ENCODE results near the gene LRRC49. TPM values are rescaled to one million over a fixed set of nuclear protein-coding genes. Genes with fewer than 3 reads are reported as not detected.

Gene LRRC49
- total and polyA plus RNA-seq, 2 of the 13 experiments (the other 11 are each of a cell fraction or from before 2014, with no cell fraction given), result 0.57 to 1.00 TPM

DNA sequence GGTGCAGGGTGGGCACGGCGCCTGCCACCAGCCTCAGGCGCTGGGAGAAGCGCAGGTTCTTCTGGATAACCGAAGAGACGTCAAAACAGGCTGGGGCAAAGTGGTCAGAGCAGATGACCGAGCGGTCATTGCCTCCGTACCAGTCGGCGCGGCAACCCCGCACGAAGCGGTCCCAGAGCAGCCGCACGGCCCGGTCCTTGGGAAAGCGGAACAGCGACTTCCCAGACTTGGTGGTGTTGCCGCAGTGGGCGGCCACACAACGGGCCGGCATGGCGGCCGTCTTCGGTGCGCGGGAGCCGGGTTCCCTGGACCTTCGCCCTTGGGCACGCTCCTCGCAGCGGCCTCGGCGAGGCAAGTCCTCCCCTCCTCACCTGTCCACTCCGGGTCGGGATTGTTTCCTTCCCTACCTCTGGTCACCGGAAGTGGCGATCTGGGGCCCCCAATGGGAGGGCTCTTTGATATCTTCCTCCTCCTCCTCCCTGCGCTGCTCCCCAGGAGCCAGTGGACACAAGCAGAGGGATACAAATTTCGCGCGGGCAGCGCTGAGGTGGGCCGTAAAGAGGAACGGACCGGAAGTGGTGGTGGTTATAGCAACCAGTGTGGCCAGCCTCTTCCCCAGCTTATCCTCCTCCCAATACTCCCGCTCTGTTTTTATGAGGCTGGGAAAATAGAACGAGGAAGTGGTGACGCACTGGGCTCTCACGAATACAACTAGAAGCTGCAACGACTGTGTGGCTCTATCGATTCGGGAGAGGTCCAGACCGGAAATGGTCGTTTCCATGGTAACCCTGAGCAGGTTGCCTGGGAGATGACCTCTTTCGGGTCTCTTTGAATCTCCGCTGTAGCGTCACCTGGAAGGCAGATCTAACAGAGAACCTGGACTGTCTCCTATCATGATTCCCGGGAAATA is at the start of gene LRRC49, which contains the start of gene THAP10 (continued):
- TF ChIP-seq SAFB2 (CRISPR knock-in tag; IDR thresholded peaks at IDR 0.05; ENCODE audit: borderline replicate concordance, low read depth) (no peak), ZNF550 (CRISPR knock-in tag; IDR thresholded peaks at IDR 0.05; ENCODE audit: borderline replicate concordance) (no peak), NCOR1 (IDR thresholded peaks at IDR 0.05; ENCODE audit: borderline replicate concordance, low read length) (peak; percentile 39; the same call in 1 of the 2 replicates), RCOR2 (CRISPR knock-in tag; IDR thresholded peaks at IDR 0.05) (peak; percentile 59; the same call in 1 of the 2 replicates), ZFP62 (CRISPR knock-in tag; IDR thresholded peaks at IDR 0.05) (no peak), ZNF446 (CRISPR knock-in tag; IDR thresholded peaks at IDR 0.05) (peak; percentile 80; the same call in 1 of the 2 replicates), ZNF335 (CRISPR knock-in tag; IDR thresholded peaks at IDR 0.05) (no peak), PRMT3 (CRISPR knock-in tag; IDR thresholded peaks at IDR 0.05; ENCODE audit: borderline replicate concordance, low read depth) (no peak), ZNF501 (CRISPR knock-in tag; IDR thresholded peaks at IDR 0.05) (peak; percentile 63; the same call in 1 of the 2 replicates), ZSCAN20 (CRISPR knock-in tag; IDR thresholded peaks at IDR 0.05; ENCODE audit: borderline replicate concordance) (0 out of 2 replicates have a peak, but pooled peaks have one; percentile 66), ZNF564 (CRISPR knock-in tag; IDR thresholded peaks at IDR 0.05) (no peak), ZSCAN25 (CRISPR knock-in tag; IDR thresholded peaks at IDR 0.05) (no peak), HNF4A (CRISPR knock-in tag; IDR thresholded peaks at IDR 0.05) (0 out of 2 replicates have a peak, but pooled peaks have one; percentile 13), ZNF563 (CRISPR knock-in tag; IDR thresholded peaks at IDR 0.05) (0 out of 2 replicates have a peak, but pooled peaks have one; percentile 34)
- TF ChIP-seq, protein P1, sequence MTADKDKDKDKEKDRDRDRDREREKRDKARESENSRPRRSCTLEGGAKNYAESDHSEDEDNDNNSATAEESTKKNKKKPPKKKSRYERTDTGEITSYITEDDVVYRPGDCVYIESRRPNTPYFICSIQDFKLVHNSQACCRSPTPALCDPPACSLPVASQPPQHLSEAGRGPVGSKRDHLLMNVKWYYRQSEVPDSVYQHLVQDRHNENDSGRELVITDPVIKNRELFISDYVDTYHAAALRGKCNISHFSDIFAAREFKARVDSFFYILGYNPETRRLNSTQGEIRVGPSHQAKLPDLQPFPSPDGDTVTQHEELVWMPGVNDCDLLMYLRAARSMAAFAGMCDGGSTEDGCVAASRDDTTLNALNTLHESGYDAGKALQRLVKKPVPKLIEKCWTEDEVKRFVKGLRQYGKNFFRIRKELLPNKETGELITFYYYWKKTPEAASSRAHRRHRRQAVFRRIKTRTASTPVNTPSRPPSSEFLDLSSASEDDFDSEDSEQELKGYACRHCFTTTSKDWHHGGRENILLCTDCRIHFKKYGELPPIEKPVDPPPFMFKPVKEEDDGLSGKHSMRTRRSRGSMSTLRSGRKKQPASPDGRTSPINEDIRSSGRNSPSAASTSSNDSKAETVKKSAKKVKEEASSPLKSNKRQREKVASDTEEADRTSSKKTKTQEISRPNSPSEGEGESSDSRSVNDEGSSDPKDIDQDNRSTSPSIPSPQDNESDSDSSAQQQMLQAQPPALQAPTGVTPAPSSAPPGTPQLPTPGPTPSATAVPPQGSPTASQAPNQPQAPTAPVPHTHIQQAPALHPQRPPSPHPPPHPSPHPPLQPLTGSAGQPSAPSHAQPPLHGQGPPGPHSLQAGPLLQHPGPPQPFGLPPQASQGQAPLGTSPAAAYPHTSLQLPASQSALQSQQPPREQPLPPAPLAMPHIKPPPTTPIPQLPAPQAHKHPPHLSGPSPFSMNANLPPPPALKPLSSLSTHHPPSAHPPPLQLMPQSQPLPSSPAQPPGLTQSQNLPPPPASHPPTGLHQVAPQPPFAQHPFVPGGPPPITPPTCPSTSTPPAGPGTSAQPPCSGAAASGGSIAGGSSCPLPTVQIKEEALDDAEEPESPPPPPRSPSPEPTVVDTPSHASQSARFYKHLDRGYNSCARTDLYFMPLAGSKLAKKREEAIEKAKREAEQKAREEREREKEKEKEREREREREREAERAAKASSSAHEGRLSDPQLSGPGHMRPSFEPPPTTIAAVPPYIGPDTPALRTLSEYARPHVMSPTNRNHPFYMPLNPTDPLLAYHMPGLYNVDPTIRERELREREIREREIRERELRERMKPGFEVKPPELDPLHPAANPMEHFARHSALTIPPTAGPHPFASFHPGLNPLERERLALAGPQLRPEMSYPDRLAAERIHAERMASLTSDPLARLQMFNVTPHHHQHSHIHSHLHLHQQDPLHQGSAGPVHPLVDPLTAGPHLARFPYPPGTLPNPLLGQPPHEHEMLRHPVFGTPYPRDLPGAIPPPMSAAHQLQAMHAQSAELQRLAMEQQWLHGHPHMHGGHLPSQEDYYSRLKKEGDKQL (CRISPR knock-in tag; IDR thresholded peaks at IDR 0.05; ENCODE audit: low read depth), result 0 out of 2 replicates have a peak, but pooled peaks have one; percentile 10
- TF ChIP-seq, protein P2, sequence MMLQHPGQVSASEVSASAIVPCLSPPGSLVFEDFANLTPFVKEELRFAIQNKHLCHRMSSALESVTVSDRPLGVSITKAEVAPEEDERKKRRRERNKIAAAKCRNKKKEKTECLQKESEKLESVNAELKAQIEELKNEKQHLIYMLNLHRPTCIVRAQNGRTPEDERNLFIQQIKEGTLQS (CRISPR knock-in tag; IDR thresholded peaks at IDR 0.05), result peak; percentile 33; the same call in 1 of the 2 replicates
- TF ChIP-seq, protein P3, sequence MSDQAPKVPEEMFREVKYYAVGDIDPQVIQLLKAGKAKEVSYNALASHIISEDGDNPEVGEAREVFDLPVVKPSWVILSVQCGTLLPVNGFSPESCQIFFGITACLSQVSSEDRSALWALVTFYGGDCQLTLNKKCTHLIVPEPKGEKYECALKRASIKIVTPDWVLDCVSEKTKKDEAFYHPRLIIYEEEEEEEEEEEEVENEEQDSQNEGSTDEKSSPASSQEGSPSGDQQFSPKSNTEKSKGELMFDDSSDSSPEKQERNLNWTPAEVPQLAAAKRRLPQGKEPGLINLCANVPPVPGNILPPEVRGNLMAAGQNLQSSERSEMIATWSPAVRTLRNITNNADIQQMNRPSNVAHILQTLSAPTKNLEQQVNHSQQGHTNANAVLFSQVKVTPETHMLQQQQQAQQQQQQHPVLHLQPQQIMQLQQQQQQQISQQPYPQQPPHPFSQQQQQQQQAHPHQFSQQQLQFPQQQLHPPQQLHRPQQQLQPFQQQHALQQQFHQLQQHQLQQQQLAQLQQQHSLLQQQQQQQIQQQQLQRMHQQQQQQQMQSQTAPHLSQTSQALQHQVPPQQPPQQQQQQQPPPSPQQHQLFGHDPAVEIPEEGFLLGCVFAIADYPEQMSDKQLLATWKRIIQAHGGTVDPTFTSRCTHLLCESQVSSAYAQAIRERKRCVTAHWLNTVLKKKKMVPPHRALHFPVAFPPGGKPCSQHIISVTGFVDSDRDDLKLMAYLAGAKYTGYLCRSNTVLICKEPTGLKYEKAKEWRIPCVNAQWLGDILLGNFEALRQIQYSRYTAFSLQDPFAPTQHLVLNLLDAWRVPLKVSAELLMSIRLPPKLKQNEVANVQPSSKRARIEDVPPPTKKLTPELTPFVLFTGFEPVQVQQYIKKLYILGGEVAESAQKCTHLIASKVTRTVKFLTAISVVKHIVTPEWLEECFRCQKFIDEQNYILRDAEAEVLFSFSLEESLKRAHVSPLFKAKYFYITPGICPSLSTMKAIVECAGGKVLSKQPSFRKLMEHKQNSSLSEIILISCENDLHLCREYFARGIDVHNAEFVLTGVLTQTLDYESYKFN (CRISPR knock-in tag; conservative IDR thresholded peaks at IDR 0.05), result peak; percentile 37; the same call in 1 of the 2 replicates

All from HepG2 (cell line).